IMR-90 (cell line): ENCODE measurements around the gene CACNA2D3. TPM values are rescaled to one million over a fixed set of nuclear protein-coding genes. Genes with fewer than 3 reads are reported as not detected.

Experiments
- ATAC-seq: fragments of 200-7000 bp; cut with Tn5 transposase; 2 replicates; pipeline ENCODE4 v1.9.1; 2020; ENCODE audit warnings: low read depth, mild to moderate bottlenecking, moderate library complexity
- BruUV-seq: library from RNA; stranded (reverse); fragments of 400-500 nt; replicated peaks from 2 replicates; lab custom pipeline; 2021; lab: Mats Ljungman, UMichigan
- CTCF ChIA-PET: fragments of 300-600 bp; formaldehyde crosslinking; extraction: SDS; loops from one replicate; lab custom pipeline; 2021; ENCODE audit warnings: antibody characterized with exemption; lab: Yijun Ruan, JAX
- POLR2A ChIA-PET: fragments of 300-600 bp; sonication (Branson Sonifier 250); formaldehyde crosslinking; loops from one replicate; lab custom pipeline; 2022; ENCODE audit warnings: antibody characterized with exemption; ENCODE audit not compliant: unreplicated experiment; lab: Charles Lee
- DNase-seq: peaks from one replicate; pipeline ENCODE4 v3.0.0; 2013
- H2AFZ ChIP-seq: replicated peaks from 2 replicates; pipeline ENCODE3; 2013; ENCODE audit warnings: low read length, mild to moderate bottlenecking; ENCODE audit not compliant: poor library complexity
- H2AK5ac ChIP-seq: 2 replicates; pipeline ENCODE4 v1.6.1; 2013; ENCODE audit warnings: low read depth, low read length, inconsistent platforms
- H2AK9ac ChIP-seq: replicated peaks from 2 replicates; pipeline ENCODE3; 2013; ENCODE audit warnings: mild to moderate bottlenecking, low read depth, low read length, moderate library complexity; ENCODE audit not compliant: poor library complexity
- H2BK120ac ChIP-seq: 2 replicates; pipeline ENCODE4 v1.6.1; 2013; ENCODE audit warnings: low read depth, low read length, inconsistent platforms
- H2BK15ac ChIP-seq: 3 replicates; pipeline ENCODE4 v1.6.1; 2013; ENCODE audit warnings: low read depth, low read length, inconsistent platforms
- H2BK20ac ChIP-seq: 2 replicates; pipeline ENCODE4 v1.6.1; 2013; ENCODE audit warnings: low read depth, mild to moderate bottlenecking, inconsistent platforms, low read length, moderate library complexity
- H2BK5ac ChIP-seq: 2 replicates; pipeline ENCODE4 v1.6.1; 2013; ENCODE audit warnings: mild to moderate bottlenecking, low read depth, low read length, inconsistent platforms; ENCODE audit not compliant: poor library complexity, severe bottlenecking
- H3K14ac ChIP-seq: replicated peaks from 2 replicates; pipeline ENCODE4 v1.6.1; 2013; ENCODE audit warnings: low read depth, low read length, inconsistent platforms
- H3K18ac ChIP-seq: 2 replicates; pipeline ENCODE4 v1.6.1; 2013; ENCODE audit warnings: low read depth, low read length, control low read depth
- H3K23ac ChIP-seq: 2 replicates; pipeline ENCODE4 v1.6.1; 2013; ENCODE audit warnings: low read depth, low read length, inconsistent platforms
- H3K27ac ChIP-seq: 2 replicates; pipeline ENCODE4 v1.5.1; 2013; ENCODE audit warnings: mild to moderate bottlenecking, control low read depth, low read length; ENCODE audit not compliant: insufficient read depth
- H3K27me3 ChIP-seq: 2 replicates; pipeline ENCODE4 v1.6.1; 2013; ENCODE audit warnings: low read length; ENCODE audit not compliant: control insufficient read depth, insufficient read depth
- H3K36me3 ChIP-seq: 2 replicates; pipeline ENCODE4 v1.6.1; 2013; ENCODE audit warnings: low read length, mixed read lengths; ENCODE audit not compliant: control insufficient read depth, insufficient read depth
- H3K4ac ChIP-seq: 2 replicates; pipeline ENCODE4 v1.6.1; 2013; ENCODE audit warnings: low read depth, low read length, inconsistent platforms
- H3K4me1 ChIP-seq: 2 replicates; pipeline ENCODE4 v1.6.1; 2013; ENCODE audit warnings: low read length, mixed read lengths; ENCODE audit not compliant: control insufficient read depth, insufficient read depth
- H3K4me2 ChIP-seq: 2 replicates; pipeline ENCODE4 v1.6.1; 2013; ENCODE audit warnings: low read depth, mild to moderate bottlenecking, control low read depth, low read length, moderate library complexity
- H3K4me3 ChIP-seq: 2 replicates; pipeline ENCODE4 v1.5.1; 2013; ENCODE audit warnings: low read depth, mild to moderate bottlenecking, control low read depth, low read length, moderate library complexity; ENCODE audit not compliant: insufficient read depth
- H3K56ac ChIP-seq: 2 replicates; pipeline ENCODE4 v1.6.1; 2013; ENCODE audit warnings: low read length, inconsistent platforms; ENCODE audit not compliant: insufficient read depth; ENCODE audit errors: extremely low read depth
- H3K79me1 ChIP-seq, 2 experiments: 2 replicates each; pipeline ENCODE4 v1.6.1; 2013; ENCODE audit warnings: low read length in 2 of 2, inconsistent platforms in 1 of 2, low read depth in 1 of 2
- H3K9ac ChIP-seq: 2 replicates; pipeline ENCODE4 v1.6.1; 2013; ENCODE audit warnings: low read depth, low read length, control low read depth
- H3K9me1 ChIP-seq: 2 replicates; pipeline ENCODE4 v1.6.1; 2013; ENCODE audit warnings: low read length, inconsistent platforms; ENCODE audit not compliant: insufficient read depth
- H3K9me3 ChIP-seq: 2 replicates; pipeline ENCODE4 v1.6.1; 2013; ENCODE audit warnings: low read length; ENCODE audit not compliant: control insufficient read depth, insufficient read depth
- H4K20me1 ChIP-seq: 2 replicates; pipeline ENCODE4 v1.6.1; 2013; ENCODE audit warnings: low read length, inconsistent platforms; ENCODE audit not compliant: insufficient read depth
- H4K5ac ChIP-seq: 2 replicates; pipeline ENCODE4 v1.6.1; 2013; ENCODE audit warnings: mild to moderate bottlenecking, low read depth, low read length, control low read depth
- H4K8ac ChIP-seq, 2 experiments: 2 replicates each; pipeline ENCODE4 v1.6.1; 2013; ENCODE audit warnings: low read depth in 2 of 2, low read length in 2 of 2, control low read depth in 1 of 2, inconsistent platforms in 1 of 2
- H4K91ac ChIP-seq: 2 replicates; pipeline ENCODE4 v1.6.1; 2013; ENCODE audit warnings: low read depth, low read length, inconsistent platforms; ENCODE audit not compliant: insufficient read depth
- RCOR1 ChIP-seq: IDR thresholded peaks from 2 replicates; pipeline ENCODE4 v1.6.1; 2012; ENCODE audit warnings: mild to moderate bottlenecking, low read length, improper control_type of control experiment; ENCODE audit not compliant: insufficient replicate concordance
- WGBS, 2 experiments: methylation state at CpG; one replicate each; pipeline versions ENCODE4 v1.1.5 to v1.1.7; 2013; ENCODE audit warnings: missing lambda C conversion rate in 2 of 2; ENCODE audit not compliant: insufficient read length in 1 of 2; ENCODE audit errors: extremely low coverage in 2 of 2; 5-methylcytosine and 5-hydroxymethylcytosine counted together
- dilution Hi-C: fragments of 300-500 bp; cut with HindIII; formaldehyde crosslinking; loops from one replicate; pipeline ENCODE4 v1.14.3; 2018; ENCODE audit warnings: low sequenced_read_pairs; ENCODE audit not compliant: unreplicated experiment
- in situ Hi-C: fragments of 300-500 bp; cut with MboI; formaldehyde crosslinking; loops from 3 replicates; pipeline ENCODE4 v1.14.3; 2019; ENCODE audit warnings: low sequenced_read_pairs, inconsistent platforms, mixed read lengths
- intact Hi-C: fragments of 100-400 bp; cut with micrococcal nuclease; formaldehyde crosslinking; loops from 2 replicates; pipeline ENCODE4 v1.10.0; 2022
- polyA plus RNA-seq, 3 experiments: library from polyadenylated mRNA; depleted of rRNA; stranded (reverse); fragments of >200 nt; gene quantifications; 2 replicates each; pipeline ENCODE4 v1.2.3, GENCODE V29; 2012; ENCODE audit warnings: low replicate concordance in 1 of 3
- total RNA-seq: library from RNA; depleted of rRNA; stranded (reverse); fragments of >200 nt; gene quantifications from 2 replicates; pipeline ENCODE4 v1.2.3, GENCODE V29; 2012

CACNA2D3 gene
- total and polyA plus RNA-seq, 2 of the 4 experiments (the other 2 are of a cell fraction), result 0.36 to 0.41 TPM

DNA sequence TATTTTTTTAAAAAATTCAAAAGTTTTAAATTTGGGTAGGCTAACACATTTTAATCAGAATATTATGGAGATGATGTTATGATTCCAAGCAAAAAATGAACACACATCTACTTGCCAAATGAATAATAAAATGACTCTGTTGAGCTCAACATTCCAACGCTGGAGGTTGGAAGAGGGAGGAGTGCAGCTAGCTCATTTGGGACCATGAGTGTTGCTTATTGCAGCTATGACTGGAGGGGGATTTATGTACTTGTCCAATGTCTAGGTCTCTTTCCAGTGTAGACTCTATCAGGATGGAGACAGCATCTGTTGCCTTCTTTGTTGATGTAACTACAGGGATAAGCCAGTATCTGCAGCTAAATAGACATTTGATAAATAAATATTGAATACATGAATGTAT lies 310.6 kb downstream of the CACNA2D3 start:
- ATAC-seq (no peak), DNase-seq (no peak)
- no peak overlapping the region for H3K23ac ChIP-seq
- no peak overlapping the region for H4K5ac ChIP-seq
- H4K20me1 ChIP-seq, result no peaks in the 10 kb centered on the region
- no peaks in the 10 kb centered on the region for H3K36me3 ChIP-seq
- no peak overlapping the region for H4K91ac ChIP-seq
- no peak overlapping the region for H4K8ac ChIP-seq
- H2AFZ ChIP-seq, result no peak overlapping the region
- no peaks in the 10 kb centered on the region for H3K9me3 ChIP-seq
- no peak overlapping the region for H3K4me3 ChIP-seq
- no CpG with 5 or more reads among the region's 1 CpG for WGBS, 2 experiments
- in situ Hi-C loops (loop anchor here (25.0 kb wide), 1 partner anchor 404 kb away; no protein-coding TSS in a partner anchor), dilution Hi-C loops (no loop called here), intact Hi-C loops (loop anchor here (5.0 kb wide), 1 partner anchor 1869 kb away; no protein-coding TSS in a partner anchor)
- ChIA-PET POLR2A (no interaction called here), CTCF (no interaction called here)
- H3K79me1 ChIP-seq, result no peaks in the 10 kb centered on the region
- no peak overlapping the region for H2BK5ac ChIP-seq
- H3K4me1 ChIP-seq, result no peaks in the 10 kb centered on the region
- no peaks in the 10 kb centered on the region for H3K9me1 ChIP-seq
- H3K18ac ChIP-seq, result no peak overlapping the region
- no peak overlapping the region for H2BK120ac ChIP-seq
- no peak overlapping the region for H3K56ac ChIP-seq
- H3K9ac ChIP-seq, result no peak overlapping the region
- no peak overlapping the region for H2AK9ac ChIP-seq
- no peak for TF ChIP-seq RCOR1
- BruUV-seq, result no TSS peak
- H3K14ac ChIP-seq, result no peak overlapping the region
- no peaks in the 10 kb centered on the region for H3K27me3 ChIP-seq
- H3K27ac ChIP-seq, result no peak overlapping the region
- H2BK20ac ChIP-seq, result no peak overlapping the region
- H2AK5ac ChIP-seq, result no peak overlapping the region
- no peak overlapping the region for H3K4ac ChIP-seq
- H2BK15ac ChIP-seq, result no peak overlapping the region
- H3K4me2 ChIP-seq, result no peak overlapping the region
